Astrocyte of the cerebellum (primary cell): Measurements from ENCODE around the gene ZSWIM5.
"Not testable (repeated sequence)": the region's sequence is repeated elsewhere in the genome, so short reads cannot be mapped to it uniquely, and the experiment has no call there.

ENCODE experiments used
- DNase-seq: peaks from one replicate; pipeline ENCODE4 v3.0.0-alpha.2; 2011; ENCODE audit warnings: low read depth
- H3K4me3 ChIP-seq: 2 replicates; pipeline ENCODE4 v1.5.1; 2011; ENCODE audit warnings: mild to moderate bottlenecking, low read depth, low read length, moderate library complexity
- CTCF ChIP-seq: IDR thresholded peaks from 2 replicates; pipeline ENCODE4 v1.5.1; 2012; ENCODE audit warnings: low read length, low read depth, moderate library complexity, mild to moderate bottlenecking; ENCODE audit errors: missing control alignments
- in situ Hi-C: cut with HindIII; loops from 2 replicates; pipeline ENCODE4 v1.10.0; 2017; ENCODE audit warnings: low sequenced_read_pairs

Gene ZSWIM5

GRCh38 chr1:45004281-45004920 lies 202.0 kb downstream of the ZSWIM5 start:
- DNase-seq, result no peak
- in situ Hi-C loops, result no loop called here
- no peak for TF ChIP-seq CTCF
- no peak overlapping the region for H3K4me3 ChIP-seq

GRCh38 chr1:45003741-45004140 lies 202.7 kb downstream of the ZSWIM5 start:
- no peak for TF ChIP-seq CTCF
- no peak overlapping the region for H3K4me3 ChIP-seq
- in situ Hi-C loops, result no loop called here
- no peak for DNase-seq

- no peak for TF ChIP-seq CTCF
- in situ Hi-C loops, result no loop called here
- DNase-seq, result no peak
- no peak overlapping the region for H3K4me3 ChIP-seq
Observed at GRCh38 chr1:45002650-45003645, 203.5 kb downstream of the ZSWIM5 start.

- in situ Hi-C loops, DNase-seq, H3K4me3 ChIP-seq: not testable (repeated sequence)
Observed at GRCh38 chr1:45001576-45001975, 204.8 kb downstream of the ZSWIM5 start.

- no peak for DNase-seq
- in situ Hi-C loops, result no loop called here
Observed at GRCh38 chr1:45001011-45001481, 205.4 kb downstream of the ZSWIM5 start.

GRCh38 chr1:44999232-44999631 lies 207.2 kb downstream of the ZSWIM5 start:
- in situ Hi-C loops, result no loop called here
- no peak for DNase-seq
- no peak overlapping the region for H3K4me3 ChIP-seq
- no peak for TF ChIP-seq CTCF

More at GRCh38 chr1:45001011-45001481, 205.4 kb downstream of the ZSWIM5 start:
- H3K4me3 ChIP-seq, result no peak overlapping the region
- no peak for TF ChIP-seq CTCF
